ENCODE data around the gene ZNF423. TPM values are rescaled to one million over a fixed set of nuclear protein-coding genes. Genes with fewer than 3 reads are reported as not detected.

The ZNF423 gene
- total and polyA plus RNA-seq, 12 donors, result 1.7 to 10.6 (median 5.5) TPM

DNA sequence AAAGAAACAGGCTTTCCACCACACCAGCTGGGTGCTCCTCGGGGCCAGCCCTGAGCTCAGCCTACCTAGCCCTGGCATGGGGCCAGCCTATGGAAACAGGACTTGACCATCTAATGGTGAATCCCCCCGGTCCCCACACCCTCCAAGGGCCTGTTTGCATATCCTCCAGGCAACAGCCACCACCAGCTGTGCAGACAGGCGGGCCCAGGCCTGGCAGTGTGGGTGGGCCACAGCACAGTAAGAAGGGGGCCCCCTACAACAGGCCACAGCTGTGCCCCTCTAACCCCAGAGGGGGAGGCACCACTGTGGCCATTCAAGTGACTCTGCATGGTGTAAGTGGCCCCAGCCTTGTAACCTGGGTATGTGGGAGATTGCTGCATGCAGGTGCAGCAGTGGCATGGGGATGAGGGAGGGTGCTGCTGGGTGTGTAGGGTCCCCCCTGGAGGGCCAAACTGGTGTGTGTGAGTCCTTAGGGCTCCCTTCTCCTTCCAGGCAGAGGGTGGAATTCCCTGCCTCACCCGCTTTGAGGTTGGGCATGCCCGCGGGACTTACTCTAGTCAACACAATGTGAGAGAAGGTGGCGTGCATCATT lies 334.1 kb downstream of the ZNF423 start:
- H3K36me3 ChIP-seq (replicated peaks in 1 of 2), result no peaks in the 10 kb centered on the region
- H3K4me3 ChIP-seq, result no peak overlapping the region
- TF ChIP-seq, protein P1, sequence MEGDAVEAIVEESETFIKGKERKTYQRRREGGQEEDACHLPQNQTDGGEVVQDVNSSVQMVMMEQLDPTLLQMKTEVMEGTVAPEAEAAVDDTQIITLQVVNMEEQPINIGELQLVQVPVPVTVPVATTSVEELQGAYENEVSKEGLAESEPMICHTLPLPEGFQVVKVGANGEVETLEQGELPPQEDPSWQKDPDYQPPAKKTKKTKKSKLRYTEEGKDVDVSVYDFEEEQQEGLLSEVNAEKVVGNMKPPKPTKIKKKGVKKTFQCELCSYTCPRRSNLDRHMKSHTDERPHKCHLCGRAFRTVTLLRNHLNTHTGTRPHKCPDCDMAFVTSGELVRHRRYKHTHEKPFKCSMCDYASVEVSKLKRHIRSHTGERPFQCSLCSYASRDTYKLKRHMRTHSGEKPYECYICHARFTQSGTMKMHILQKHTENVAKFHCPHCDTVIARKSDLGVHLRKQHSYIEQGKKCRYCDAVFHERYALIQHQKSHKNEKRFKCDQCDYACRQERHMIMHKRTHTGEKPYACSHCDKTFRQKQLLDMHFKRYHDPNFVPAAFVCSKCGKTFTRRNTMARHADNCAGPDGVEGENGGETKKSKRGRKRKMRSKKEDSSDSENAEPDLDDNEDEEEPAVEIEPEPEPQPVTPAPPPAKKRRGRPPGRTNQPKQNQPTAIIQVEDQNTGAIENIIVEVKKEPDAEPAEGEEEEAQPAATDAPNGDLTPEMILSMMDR (IDR thresholded peaks at IDR 0.05), result no peak
- TF ChIP-seq POLR2A (IDR thresholded peaks at IDR 0.05), result no peak
- H3K27ac ChIP-seq, result no peak overlapping the region
- no peaks in the 10 kb centered on the region for H3K9me3 ChIP-seq (replicated peaks in 1 of 3)
- intact Hi-C loops (cut with DNase I), result no loop called here
- WGBS, 4 donors, result 92 to 100% (median 94%) methylated on average over 2 to 7 of the region's 7 CpGs
- H3K4me1 ChIP-seq (replicated peaks in 1 of 2), result no peaks in the 10 kb centered on the region
- no peaks in the 10 kb centered on the region for H3K27me3 ChIP-seq
- no peak for DNase-seq

DNA sequence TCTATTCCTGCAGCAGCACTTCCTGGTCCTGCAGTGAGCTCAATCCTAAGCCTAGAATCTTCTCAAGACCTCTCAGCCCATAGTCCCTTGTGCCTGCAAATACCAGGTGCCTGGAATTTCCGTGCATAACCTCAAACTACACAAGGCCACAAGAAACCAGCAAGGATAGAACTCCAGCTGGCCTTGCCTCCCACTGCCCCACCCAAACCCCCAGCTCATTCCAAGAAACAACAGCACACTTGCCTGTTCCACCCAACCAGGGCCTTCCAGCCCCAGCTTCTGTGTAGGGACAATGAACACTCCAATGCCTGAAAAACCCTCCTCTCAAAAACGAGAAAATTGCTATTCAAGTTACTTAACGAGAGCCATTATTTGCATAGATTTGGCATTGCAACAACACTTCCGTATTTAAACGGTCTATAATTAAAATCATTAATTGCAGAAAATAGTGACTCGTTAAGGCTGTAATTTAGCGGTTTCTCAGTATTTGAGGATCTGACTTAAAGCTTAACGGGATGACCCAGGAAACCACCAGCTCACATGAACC lies 335.3 kb downstream of the ZNF423 start:
- no peaks in the 10 kb centered on the region for H3K36me3 ChIP-seq (replicated peaks in 1 of 2)
- H3K27me3 ChIP-seq, result no peaks in the 10 kb centered on the region
- no peak for TF ChIP-seq POLR2A (IDR thresholded peaks at IDR 0.05)
- TF ChIP-seq, protein P1 (IDR thresholded peaks at IDR 0.05), result no peak
- intact Hi-C loops (cut with DNase I), result no loop called here
- H3K4me3 ChIP-seq, result no peak overlapping the region
- no peaks in the 10 kb centered on the region for H3K9me3 ChIP-seq (replicated peaks in 1 of 3)
- 81 to 88% (median 86%) methylated on average over 7 to 8 of the region's 8 CpGs for WGBS, 4 donors
- no peaks in the 10 kb centered on the region for H3K4me1 ChIP-seq (replicated peaks in 1 of 2)
- no peak overlapping the region for H3K27ac ChIP-seq
- DNase-seq, result no peak

DNA sequence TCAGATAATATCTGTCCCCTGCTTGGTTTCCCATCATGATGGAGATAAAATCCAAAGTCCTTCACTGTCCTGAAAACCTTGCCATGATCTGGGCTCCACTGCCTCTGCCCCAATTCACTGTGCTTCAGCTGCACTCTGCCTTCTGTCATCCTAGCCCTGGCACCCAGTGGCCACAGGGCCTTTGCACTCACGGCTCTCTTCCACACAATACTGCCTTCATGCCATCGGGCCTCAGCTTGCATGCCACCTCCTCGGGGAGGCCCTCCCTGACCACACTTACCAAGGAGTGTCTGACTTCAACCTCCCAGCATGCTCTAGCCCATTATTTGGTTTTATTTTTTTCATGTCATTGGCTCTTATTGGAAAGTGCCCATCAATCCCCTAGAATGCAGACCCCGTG lies 336.2 kb downstream of the ZNF423 start:
- H3K27me3 ChIP-seq, result no peaks in the 10 kb centered on the region
- no peak overlapping the region for H3K4me3 ChIP-seq
- no peak overlapping the region for H3K27ac ChIP-seq
- no peaks in the 10 kb centered on the region for H3K9me3 ChIP-seq (replicated peaks in 1 of 3)
- TF ChIP-seq, protein P1 (IDR thresholded peaks at IDR 0.05), result no peak
- TF ChIP-seq POLR2A (IDR thresholded peaks at IDR 0.05), result no peak
- H3K36me3 ChIP-seq (replicated peaks in 1 of 2), result no peaks in the 10 kb centered on the region
- H3K4me1 ChIP-seq (replicated peaks in 1 of 2), result no peaks in the 10 kb centered on the region
- intact Hi-C loops (cut with DNase I), result loop anchor here in 1 of 2 donors (10.0 kb wide), 1 partner anchor 395 kb away; no protein-coding TSS in a partner anchor
- 89 to 95% (median 90%) methylated on average over 4 of the region's 4 CpGs for WGBS, 4 donors
- DNase-seq, result no peak

DNA sequence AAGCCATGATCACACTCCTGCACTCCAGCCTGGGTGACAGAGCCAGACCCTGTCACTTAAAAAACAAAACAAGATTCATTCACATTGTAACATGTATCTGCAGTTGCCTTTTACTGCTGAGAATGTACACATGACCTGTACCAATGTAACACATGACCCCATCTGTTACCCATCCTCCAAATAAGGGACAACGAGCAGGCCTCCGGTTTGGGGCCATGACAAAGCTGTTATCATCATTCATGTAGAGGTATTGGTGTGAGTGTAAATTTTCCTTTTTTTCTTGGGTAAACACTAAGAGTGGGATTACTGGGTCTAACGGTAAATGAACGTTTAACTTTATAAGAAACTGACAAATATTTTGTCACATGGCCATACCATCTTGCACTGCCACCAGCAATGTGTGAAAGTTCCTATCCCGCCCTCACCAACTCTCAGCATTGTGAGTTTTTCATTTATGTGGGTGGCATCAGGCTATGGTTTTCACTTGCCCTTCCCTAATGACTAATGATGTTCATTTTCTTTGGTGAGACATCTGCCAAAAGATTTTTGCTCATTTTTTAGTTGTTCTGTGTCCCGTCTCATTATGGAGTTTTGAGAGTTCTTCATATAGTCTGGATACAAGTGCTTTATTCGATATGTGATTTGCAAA lies 336.8 kb downstream of the ZNF423 start:
- Histone ChIP-seq H3K27me3 (no peaks in the 10 kb centered on the region), H3K4me3 (no peak overlapping the region), H3K4me1 (replicated peaks in 1 of 2) (no peaks in the 10 kb centered on the region), H3K9me3 (replicated peaks in 1 of 3) (no peaks in the 10 kb centered on the region), H3K36me3 (replicated peaks in 1 of 2) (no peaks in the 10 kb centered on the region), H3K27ac (no peak overlapping the region)
- no peak for TF ChIP-seq POLR2A (IDR thresholded peaks at IDR 0.05)
- TF ChIP-seq, protein P1 (IDR thresholded peaks at IDR 0.05), result no peak
- intact Hi-C loops (cut with DNase I), result loop anchor here in 1 of 2 donors (10.0 kb wide), 1 partner anchor 396 kb away; no protein-coding TSS in a partner anchor
- DNase-seq, result no peak
- 90 to 91% (median 90%) methylated on average over 7 of the region's 7 CpGs for WGBS, 4 donors
